ENCODE data around the gene PAQR9. TPM values are rescaled to one million over a fixed set of nuclear protein-coding genes. Genes with fewer than 3 reads are reported as not detected.

The PAQR9 gene
- total RNA-seq, 2 donors from 2014 or later, result 0.26 to 0.33 TPM

DNA sequence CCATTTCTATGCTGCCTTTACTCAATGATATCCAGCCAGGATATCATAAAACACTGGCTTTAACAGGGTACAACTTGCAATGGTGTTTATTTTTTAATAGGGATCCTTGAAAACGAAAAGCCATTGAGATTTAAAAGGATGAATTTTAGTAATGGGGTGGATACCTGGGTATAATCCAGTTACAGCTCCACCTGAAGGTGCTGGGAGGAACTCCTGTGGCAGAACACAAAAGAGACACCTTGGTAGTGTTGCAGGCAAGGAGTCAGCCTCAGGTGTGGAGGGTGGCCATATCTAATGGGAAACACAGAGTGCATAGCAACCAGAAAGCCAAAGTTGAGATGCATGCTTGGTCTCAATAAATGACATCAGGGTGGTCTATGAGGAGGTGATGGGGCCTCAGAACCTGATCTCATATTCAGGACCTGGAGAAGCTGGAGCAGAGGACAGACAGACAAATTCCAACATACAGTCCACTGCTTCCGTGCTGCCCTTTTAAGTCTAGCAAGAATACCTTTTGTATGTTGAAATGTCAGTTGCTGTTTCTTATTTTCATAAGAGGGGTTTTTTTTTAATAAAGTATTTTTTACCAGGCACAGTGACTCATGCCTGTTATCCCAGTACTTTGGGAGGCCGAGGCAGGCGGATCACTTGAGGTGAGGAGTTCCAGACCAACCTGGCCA lies 12.0 kb upstream of the PAQR9 start:
- Histone ChIP-seq H3K27ac (no peak overlapping the region), H3K36me3 (replicated peaks in 1 of 2; ENCODE audit: insufficient read depth in 1 of 2, low read depth in 2 of 2) (no peaks in the 10 kb centered on the region), H3K9me3 (no peaks in the 10 kb centered on the region), H3K4me3 (no peak overlapping the region), H3K27me3 (no peaks in the 10 kb centered on the region), H3K4me1 (no peaks in the 10 kb centered on the region)
- TF ChIP-seq POLR2A (IDR thresholded peaks at IDR 0.05), result no peak
- no peak for TF ChIP-seq CTCF (IDR thresholded peaks at IDR 0.05)
- WGBS, 2 donors, result 85% methylated on average over 4 of the region's 4 CpGs
- no peak for ATAC-seq
- no peak for DNase-seq
- intact Hi-C loops (cut with DNase I), result loop anchor here (10.0 kb wide), 1 partner anchor 151 kb away; no protein-coding TSS in a partner anchor

GRCh38 chr3:142973217-142974009 lies 9.9 kb upstream of the PAQR9 start:
- no peak for ATAC-seq
- Histone ChIP-seq H3K27ac (no peak overlapping the region), H3K4me3 (no peak overlapping the region), H3K9me3 (no peaks in the 10 kb centered on the region), H3K36me3 (replicated peaks in 1 of 2; ENCODE audit: insufficient read depth in 1 of 2, low read depth in 2 of 2) (no peaks in the 10 kb centered on the region), H3K4me1 (no peaks in the 10 kb centered on the region), H3K27me3 (no peaks in the 10 kb centered on the region)
- no peak for TF ChIP-seq CTCF (IDR thresholded peaks at IDR 0.05)
- no peak for TF ChIP-seq POLR2A (IDR thresholded peaks at IDR 0.05)
- 73% methylated on average over 8 of the region's 8 CpGs for WGBS, 2 donors
- no peak for DNase-seq
- intact Hi-C loops (cut with DNase I), result loop anchor here (10.0 kb wide), 1 partner anchor 149 kb away; no protein-coding TSS in a partner anchor

DNA sequence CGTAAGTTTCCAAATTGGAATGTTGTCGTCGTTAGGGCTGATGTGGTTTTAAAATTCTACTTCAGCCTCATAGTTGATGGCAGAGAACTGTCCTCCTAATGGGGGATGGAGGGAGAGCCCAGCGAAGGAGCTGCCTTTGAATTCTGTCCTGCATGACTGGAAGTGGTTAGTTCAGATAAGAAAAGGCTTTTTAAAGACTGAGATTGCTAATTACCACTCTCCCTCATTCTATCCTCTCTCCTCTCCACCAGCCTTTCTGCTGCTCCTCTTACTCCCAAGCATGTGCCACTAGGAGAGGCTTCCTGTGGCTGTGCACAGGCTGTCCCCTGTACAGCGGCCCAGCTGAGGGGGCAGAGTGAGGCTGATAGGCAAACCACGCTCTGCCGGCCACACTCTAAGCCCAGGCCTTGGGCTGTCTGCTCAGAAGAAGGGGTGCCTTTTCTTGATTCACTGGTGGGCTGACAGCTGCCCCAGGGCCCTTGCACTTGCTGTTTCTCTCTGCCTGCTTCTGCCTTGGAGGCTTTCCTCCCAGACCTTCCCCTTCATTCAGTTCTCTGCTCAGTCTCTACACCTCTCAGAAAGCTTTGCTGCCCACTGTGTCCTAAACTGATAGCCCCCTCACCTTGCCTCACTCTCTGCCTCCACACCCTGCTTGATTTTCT lies 8.7 kb upstream of the PAQR9 start:
- Histone ChIP-seq H3K4me3 (no peak overlapping the region), H3K4me1 (no peaks in the 10 kb centered on the region), H3K9me3 (no peaks in the 10 kb centered on the region), H3K27ac (no peak overlapping the region), H3K27me3 (no peaks in the 10 kb centered on the region), H3K36me3 (replicated peaks in 1 of 2; ENCODE audit: insufficient read depth in 1 of 2, low read depth in 2 of 2) (no peaks in the 10 kb centered on the region)
- intact Hi-C loops (cut with DNase I), result loop anchor here (10.0 kb wide), 1 partner anchor 147 kb away; no protein-coding TSS in a partner anchor
- no peak for TF ChIP-seq POLR2A (IDR thresholded peaks at IDR 0.05)
- no peak for TF ChIP-seq CTCF (IDR thresholded peaks at IDR 0.05)
- 83 to 84% methylated on average over 7 of the region's 7 CpGs for WGBS, 2 donors
- DNase-seq (no peak), ATAC-seq (no peak)

DNA sequence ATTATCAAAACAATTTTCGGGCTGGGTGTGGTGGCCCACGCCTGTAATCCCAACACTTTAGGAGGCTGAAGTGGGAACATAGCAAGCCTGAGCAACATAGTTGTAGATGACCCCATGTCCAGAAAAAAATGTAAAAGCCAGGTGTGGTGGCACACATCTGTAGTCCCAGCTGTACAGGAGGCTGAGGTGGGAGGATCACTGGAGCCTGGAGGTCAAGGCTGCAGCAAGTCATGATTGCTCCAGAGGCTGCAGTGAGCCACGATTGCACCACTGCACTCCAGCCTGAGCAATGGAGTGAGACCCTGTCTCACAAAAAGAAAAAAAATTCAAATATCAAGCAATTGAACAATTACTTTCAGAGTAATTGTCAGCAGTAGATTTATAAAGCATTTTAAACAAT lies 8.0 kb upstream of the PAQR9 start:
- 66 to 75% methylated on average over 3 of the region's 3 CpGs for WGBS, 2 donors
- no peak for TF ChIP-seq CTCF (IDR thresholded peaks at IDR 0.05)
- no peak for TF ChIP-seq POLR2A (IDR thresholded peaks at IDR 0.05)
- Histone ChIP-seq H3K4me3 (no peak overlapping the region), H3K9me3 (no peaks in the 10 kb centered on the region), H3K36me3 (replicated peaks in 1 of 2; ENCODE audit: insufficient read depth in 1 of 2, low read depth in 2 of 2) (no peaks in the 10 kb centered on the region), H3K27ac (no peak overlapping the region), H3K4me1 (no peaks in the 10 kb centered on the region), H3K27me3 (no peaks in the 10 kb centered on the region)
- intact Hi-C loops (cut with DNase I), result loop anchor here (10.0 kb wide), 1 partner anchor 147 kb away; no protein-coding TSS in a partner anchor
- DNase-seq (no peak), ATAC-seq (no peak)
